BE2C (cell line): ENCODE measurements around the gene PLXND1.

Experiments
- DNase-seq: peaks from one replicate; pipeline ENCODE4 v3.0.0-alpha.2; 2020
- H3K27me3 ChIP-seq: fragments of 250-450 bp; sonication (Bioruptor Pico); 2 replicates; pipeline ENCODE4 v1.5.1; 2020; ENCODE audit warnings: mild to moderate bottlenecking
- H3K36me3 ChIP-seq: fragments of 250-450 bp; sonication (Bioruptor Pico); 2 replicates; pipeline ENCODE4 v1.5.1; 2020; ENCODE audit warnings: mild to moderate bottlenecking
- H3K4me1 ChIP-seq: fragments of 250-450 bp; sonication (Bioruptor Pico); 2 replicates; pipeline ENCODE4 v1.5.1; 2020
- H3K4me3 ChIP-seq: 2 replicates; pipeline ENCODE4 v1.5.1; 2011; ENCODE audit warnings: low read depth, low read length
- H3K9me3 ChIP-seq: fragments of 250-450 bp; sonication (Bioruptor Pico); 2 replicates; pipeline ENCODE4 v1.5.1; 2020
- TF ChIP-seq, protein P1 (sequence below): IDR thresholded peaks from 2 replicates; pipeline ENCODE4 v1.5.1; 2012; ENCODE audit warnings: mild to moderate bottlenecking, low read depth, low read length

The PLXND1 gene

GRCh38 chr3:129636082-129636481 is 29.6 kb upstream of the PLXND1 start:
- DNase-seq: no peak
- no peak overlapping the region for H3K4me3 ChIP-seq
- TF ChIP-seq, protein P1, sequence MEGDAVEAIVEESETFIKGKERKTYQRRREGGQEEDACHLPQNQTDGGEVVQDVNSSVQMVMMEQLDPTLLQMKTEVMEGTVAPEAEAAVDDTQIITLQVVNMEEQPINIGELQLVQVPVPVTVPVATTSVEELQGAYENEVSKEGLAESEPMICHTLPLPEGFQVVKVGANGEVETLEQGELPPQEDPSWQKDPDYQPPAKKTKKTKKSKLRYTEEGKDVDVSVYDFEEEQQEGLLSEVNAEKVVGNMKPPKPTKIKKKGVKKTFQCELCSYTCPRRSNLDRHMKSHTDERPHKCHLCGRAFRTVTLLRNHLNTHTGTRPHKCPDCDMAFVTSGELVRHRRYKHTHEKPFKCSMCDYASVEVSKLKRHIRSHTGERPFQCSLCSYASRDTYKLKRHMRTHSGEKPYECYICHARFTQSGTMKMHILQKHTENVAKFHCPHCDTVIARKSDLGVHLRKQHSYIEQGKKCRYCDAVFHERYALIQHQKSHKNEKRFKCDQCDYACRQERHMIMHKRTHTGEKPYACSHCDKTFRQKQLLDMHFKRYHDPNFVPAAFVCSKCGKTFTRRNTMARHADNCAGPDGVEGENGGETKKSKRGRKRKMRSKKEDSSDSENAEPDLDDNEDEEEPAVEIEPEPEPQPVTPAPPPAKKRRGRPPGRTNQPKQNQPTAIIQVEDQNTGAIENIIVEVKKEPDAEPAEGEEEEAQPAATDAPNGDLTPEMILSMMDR: no peak

GRCh38 chr3:129635656-129636055 is 29.2 kb upstream of the PLXND1 start:
- Histone ChIP-seq H3K4me1 (no peaks in the 10 kb centered on the region), H3K9me3 (no peaks in the 10 kb centered on the region), H3K36me3 (no peaks in the 10 kb centered on the region), H3K4me3 (no peak overlapping the region), H3K27me3 (no peaks in the 10 kb centered on the region)
- no peak for DNase-seq
- TF ChIP-seq, protein P1: no peak

More at GRCh38 chr3:129636082-129636481, 29.6 kb upstream of the PLXND1 start:
- H3K4me1 ChIP-seq: no peaks in the 10 kb centered on the region
- no peaks in the 10 kb centered on the region for H3K36me3 ChIP-seq
- no peaks in the 10 kb centered on the region for H3K9me3 ChIP-seq
- H3K27me3 ChIP-seq: no peaks in the 10 kb centered on the region

- TF ChIP-seq, protein P1: no peak
- Histone ChIP-seq H3K4me1 (no peaks in the 10 kb centered on the region), H3K9me3 (no peaks in the 10 kb centered on the region), H3K4me3 (no peak overlapping the region), H3K27me3 (no peaks in the 10 kb centered on the region), H3K36me3 (no peaks in the 10 kb centered on the region)
- no peak for DNase-seq
Measured at GRCh38 chr3:129633751-129634481, 27.4 kb upstream of the PLXND1 start.

DNA sequence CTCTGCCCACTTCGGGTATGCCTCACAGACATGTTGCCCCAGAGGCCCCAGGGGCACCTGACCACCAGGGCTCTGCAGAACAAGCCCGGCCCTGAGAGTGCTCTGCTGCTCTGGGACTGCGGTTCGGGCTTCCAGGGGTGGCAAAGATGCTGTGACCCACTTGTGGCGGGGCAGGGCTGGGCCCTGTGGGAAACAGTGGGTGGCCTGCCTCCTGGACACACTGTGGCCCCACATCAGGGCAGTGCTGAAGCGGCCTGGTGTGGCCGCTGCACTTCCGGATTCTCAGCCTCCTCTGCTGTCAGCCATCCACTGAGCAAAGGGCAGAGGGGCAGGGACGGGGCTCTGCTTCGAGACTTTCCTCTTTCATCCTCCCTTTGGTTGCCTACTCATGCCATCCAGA is 26.5 kb upstream of the PLXND1 start:
- TF ChIP-seq, protein P1: no peak
- no peaks in the 10 kb centered on the region for H3K27me3 ChIP-seq

GRCh38 chr3:129632556-129632955 is 26.1 kb upstream of the PLXND1 start:
- TF ChIP-seq, protein P1: no peak

More for the DNA sequence above, 26.5 kb upstream of the PLXND1 start:
- H3K4me1 ChIP-seq: no peaks in the 10 kb centered on the region
- H3K4me3 ChIP-seq: no peak overlapping the region
- DNase-seq: no peak
- no peaks in the 10 kb centered on the region for H3K9me3 ChIP-seq
- no peaks in the 10 kb centered on the region for H3K36me3 ChIP-seq

GRCh38 chr3:129632056-129632455 is 25.6 kb upstream of the PLXND1 start:
- Histone ChIP-seq H3K27me3 (no peaks in the 10 kb centered on the region), H3K36me3 (no peaks in the 10 kb centered on the region), H3K4me3 (no peak overlapping the region), H3K9me3 (no peaks in the 10 kb centered on the region), H3K4me1 (peaks cover 2% of the 10 kb centered on the region)
- TF ChIP-seq, protein P1: no peak
- no peak for DNase-seq

More at GRCh38 chr3:129632556-129632955, 26.1 kb upstream of the PLXND1 start:
- Histone ChIP-seq H3K4me1 (no peaks in the 10 kb centered on the region), H3K27me3 (no peaks in the 10 kb centered on the region), H3K9me3 (no peaks in the 10 kb centered on the region), H3K36me3 (no peaks in the 10 kb centered on the region), H3K4me3 (no peak overlapping the region)
- DNase-seq: no peak
